GM12878 (cell line): Measurements from ENCODE around the gene PRSS8. TPM values are rescaled to one million over a fixed set of nuclear protein-coding genes. Genes with fewer than 3 reads are reported as not detected.

ENCODE experiments used
- ATAC-seq: fragments of 200-7000 bp; cut with Tn5 transposase; 3 replicates; pipeline ENCODE4 v1.9.1; 2020; ENCODE audit warnings: mild to moderate bottlenecking, moderate library complexity
- BruUV-seq: library from RNA; stranded (reverse); fragments of 400-500 nt; replicated peaks from 2 replicates; lab custom pipeline; 2021; lab: Mats Ljungman, UMichigan
- CTCF ChIA-PET: fragments of 300-600 bp; sonication (Branson Sonifier 250); formaldehyde crosslinking; extraction: SDS; loops from one replicate; lab custom pipeline; 2021; ENCODE audit warnings: inconsistent platforms; lab: Yijun Ruan, JAX
- POLR2A ChIA-PET: fragments of 350-600 bp; formaldehyde crosslinking; extraction: SDS; loops from one replicate; lab custom pipeline; 2021; ENCODE audit warnings: inconsistent platforms; lab: Charles Lee
- RAD21 ChIA-PET: fragments of 300-600 bp; sonication (Branson Sonifier 250); formaldehyde crosslinking; loops from one replicate; lab custom pipeline; 2023; ENCODE audit warnings: antibody characterized with exemption; ENCODE audit not compliant: unreplicated experiment; lab: Charles Lee
- SMC1A ChIA-PET: fragments of 300-600 bp; sonication (Branson Sonifier 250); formaldehyde crosslinking; loops from one replicate; lab custom pipeline; 2023; ENCODE audit not compliant: unreplicated experiment, uncharacterized antibody; lab: Charles Lee
- DNase-seq: peaks from one replicate; pipeline ENCODE4 v3.0.0-alpha.2; 2011; ENCODE audit warnings: low read depth, low spot score
- FAIRE-seq: peaks from 3 replicates; lab custom pipeline; 2011; peaks lifted over from hg19 to GRCh38; lab: Jason Lieb, UNC
- H2AFZ ChIP-seq: 2 replicates; pipeline ENCODE4 v1.6.0; 2011; ENCODE audit warnings: low read depth, low read length, control low read depth; ENCODE audit not compliant: control insufficient read depth
- H3K27ac ChIP-seq: 2 replicates; pipeline ENCODE4 v1.5.1; 2011; ENCODE audit warnings: control low read depth; ENCODE audit not compliant: control insufficient read depth, insufficient read depth
- H3K27me3 ChIP-seq, 2 experiments: replicated peaks in 1 of 2; 2 replicates each; pipeline versions ENCODE4 v1.6.0 to v1.6.1; 2011; ENCODE audit warnings: low read length in 1 of 2; ENCODE audit not compliant: control insufficient read depth in 2 of 2, insufficient read depth in 2 of 2
- H3K36me3 ChIP-seq, 2 experiments: 2 replicates each; pipeline ENCODE4 v1.5.1; 2011; ENCODE audit warnings: low read length in 1 of 2; ENCODE audit not compliant: control insufficient read depth in 2 of 2, insufficient read depth in 2 of 2
- H3K4me1 ChIP-seq: 2 replicates; pipeline ENCODE4 v1.6.1; 2011; ENCODE audit warnings: mild to moderate bottlenecking, low read length, moderate library complexity, mixed read lengths; ENCODE audit not compliant: control insufficient read depth, insufficient read depth
- H3K4me2 ChIP-seq: 2 replicates; pipeline ENCODE4 v1.6.0; 2011; ENCODE audit warnings: control low read depth; ENCODE audit not compliant: control insufficient read depth, insufficient read depth
- H3K4me3 ChIP-seq: fragments of 200-600 bp; sonication (generic); 2 replicates; pipeline ENCODE4 v1.5.1; 2016
- H3K79me2 ChIP-seq: 2 replicates; pipeline ENCODE4 v1.6.0; 2011; ENCODE audit warnings: low read length; ENCODE audit not compliant: control insufficient read depth, insufficient read depth
- H3K9ac ChIP-seq: 2 replicates; pipeline ENCODE4 v1.8.0; 2011; ENCODE audit warnings: low read length, control low read depth, mixed read lengths; ENCODE audit not compliant: control insufficient read depth, insufficient read depth
- H3K9me3 ChIP-seq: replicated peaks from 3 replicates; pipeline ENCODE4 v1.5.1; 2011; ENCODE audit warnings: mild to moderate bottlenecking, low read length; ENCODE audit not compliant: control insufficient read depth, insufficient read depth
- H4K20me1 ChIP-seq: 2 replicates; pipeline ENCODE4 v1.6.0; 2011; ENCODE audit not compliant: control insufficient read depth, insufficient read depth
- BCL11A ChIP-seq: IDR thresholded peaks from 2 replicates; pipeline ENCODE4 v1.6.1; 2011; ENCODE audit warnings: low read depth, low read length
- CEBPZ ChIP-seq: fragments of 150-350 bp; IDR thresholded peaks from 2 replicates; pipeline ENCODE4 v1.6.1; 2016; ENCODE audit warnings: low read depth, low read length
- HCFC1 ChIP-seq: fragments of 150-350 bp; IDR thresholded peaks from 2 replicates; pipeline ENCODE4 v1.6.1; 2014; ENCODE audit warnings: low read length
- JUNB ChIP-seq: IDR thresholded peaks from 2 replicates; pipeline ENCODE4 v1.6.1; 2016; ENCODE audit warnings: antibody characterized with exemption, mild to moderate bottlenecking
- SP1 ChIP-seq: IDR thresholded peaks from one replicate; pipeline ENCODE4 v1.6.1; 2011; ENCODE audit warnings: low read depth, low read length
- TAF1 ChIP-seq: IDR thresholded peaks from 2 replicates; pipeline ENCODE4 v1.6.1; 2011; ENCODE audit warnings: mild to moderate bottlenecking, low read depth, low read length, borderline replicate concordance
- WGBS: methylation state at CpG from one replicate; pipeline ENCODE4 v1.1.6; 2016; ENCODE audit warnings: low lambda C conversion rate; ENCODE audit not compliant: insufficient replicate concordance, insufficient coverage; ENCODE audit errors: missing lambda C conversion rate; 5-methylcytosine and 5-hydroxymethylcytosine counted together
- in situ Hi-C: fragments of 300-500 bp; cut with MboI; formaldehyde crosslinking; loops from 9 replicates; pipeline ENCODE4 v1.14.3; 2018; ENCODE audit warnings: mixed read lengths
- intact Hi-C: fragments of 100-400 bp; cut with micrococcal nuclease; formaldehyde crosslinking; loops from one replicate; pipeline ENCODE4 v1.14.2; 2022; ENCODE audit not compliant: unreplicated experiment
- polyA plus RNA-seq, 11 experiments: library from polyadenylated mRNA; depleted of rRNA in 4 of 11; unstranded in 6 of 11; stranded (reverse) in 5 of 11; fragments of >200 nt; fragmentation: Nextera tagmentation in 4 of 11; fragmentation: Illumina TruSeq in 1 of 11; extraction: Ambion mirVana in 4 of 11; extraction: Trizol in 1 of 11; gene quantifications; 1 replicate in 1 of 11; 2 replicates in 10 of 11; pipeline versions ENCODE4 v1.2.1 to v1.2.3, GENCODE V29; 2011 to 2016; ENCODE audit warnings: inconsistent platforms in 2 of 11, missing spikeins in 2 of 11, low read depth in 1 of 11
- total RNA-seq, 4 experiments: library from RNA; depleted of rRNA in 3 of 4; stranded (reverse); fragments of >200 nt in 3 of 4; fragmentation: Illumina TruSeq in 1 of 4; extraction: Trizol in 1 of 4; gene quantifications; 2 replicates each; pipeline versions ENCODE4 v1.2.1 to v1.2.3, GENCODE V29; 2013 to 2021

PRSS8 gene
- total and polyA plus RNA-seq, 10 of the 15 experiments (the other 5 are each of a cell fraction or from before 2014, with no cell fraction given): 0.33 to 0.58 TPM; not detected in 8

GRCh38 chr16:31148896-31149295 lies 13.4 kb upstream of the PRSS8 start:
- no TSS peak for BruUV-seq
- H3K9me3 ChIP-seq: no peaks in the 10 kb centered on the region
- ChIA-PET POLR2A (interaction anchor here (0.6 kb wide), 1 partner anchor 24 kb away, joined by 3 read pairs; no protein-coding TSS in a partner anchor), SMC1A (no interaction called here), CTCF (no interaction called here), RAD21 (no interaction called here)
- H2AFZ ChIP-seq: no peak overlapping the region
- no peaks in the 10 kb centered on the region for H3K27me3 ChIP-seq
- WGBS: 75% methylated on average over 22 of the region's 25 CpGs
- TF ChIP-seq JUNB (no peak), BCL11A (no peak), TAF1 (no peak), CEBPZ (no peak), HCFC1 (no peak), SP1 (no peak)
- in situ Hi-C loops (loop anchor here (10.0 kb wide), 1 partner anchor 726 kb away; the partner anchor contains the start of gene ZNF267), intact Hi-C loops (no loop called here)
- DNase-seq (no peak), FAIRE-seq (no peak), ATAC-seq (no peak)
- H4K20me1 ChIP-seq: peaks cover 3% of the 10 kb centered on the region; the same call in 1 of the 2 replicates
- H3K9ac ChIP-seq: no peak overlapping the region
- H3K4me3 ChIP-seq: no peak overlapping the region
- no peak overlapping the region for H3K4me2 ChIP-seq
- no peaks in the 10 kb centered on the region for H3K79me2 ChIP-seq
- H3K4me1 ChIP-seq: no peaks in the 10 kb centered on the region
- H3K27ac ChIP-seq: no peak overlapping the region
- H3K36me3 ChIP-seq: no peaks in the 10 kb centered on the region
